NCI-H128 (cell line): ENCODE results near the gene SERPINA5.
"Not testable (repeated sequence)": the region's sequence is repeated elsewhere in the genome, so short reads cannot be mapped to it uniquely, and the experiment has no call there.

Experiments used
- DNase-seq: peaks from one replicate; lab custom pipeline; 2025; ENCODE audit not compliant: unreplicated experiment; lab: John Stamatoyannopoulos, UW

The SERPINA5 gene

GRCh38 chr14:94573475-94574277, 7.5 kb upstream of the SERPINA5 start:
- DNase-seq = no peak

DNA sequence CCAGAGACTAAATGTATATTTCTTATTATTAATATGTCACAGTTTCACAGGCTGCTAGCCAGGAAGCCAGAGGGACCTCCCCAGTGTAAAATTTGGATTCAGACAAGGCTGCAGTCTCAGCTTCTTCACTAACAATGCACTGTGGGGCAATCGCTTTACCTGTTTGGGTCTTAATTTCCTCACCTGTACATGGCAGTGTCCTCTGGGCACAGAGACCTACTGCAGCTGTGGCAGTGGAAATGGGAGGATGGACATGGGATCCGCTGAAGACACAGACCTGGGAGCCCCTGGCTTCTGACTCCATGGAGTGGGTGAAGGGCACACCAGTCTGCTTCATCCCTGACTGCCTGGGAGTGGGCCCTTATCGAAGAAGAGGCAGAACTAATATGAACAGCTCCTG, 6.9 kb upstream of the SERPINA5 start:
- no peak for DNase-seq

- DNase-seq = no peak
Measured at GRCh38 chr14:94575730-94576585, 5.3 kb upstream of the SERPINA5 start.

DNA sequence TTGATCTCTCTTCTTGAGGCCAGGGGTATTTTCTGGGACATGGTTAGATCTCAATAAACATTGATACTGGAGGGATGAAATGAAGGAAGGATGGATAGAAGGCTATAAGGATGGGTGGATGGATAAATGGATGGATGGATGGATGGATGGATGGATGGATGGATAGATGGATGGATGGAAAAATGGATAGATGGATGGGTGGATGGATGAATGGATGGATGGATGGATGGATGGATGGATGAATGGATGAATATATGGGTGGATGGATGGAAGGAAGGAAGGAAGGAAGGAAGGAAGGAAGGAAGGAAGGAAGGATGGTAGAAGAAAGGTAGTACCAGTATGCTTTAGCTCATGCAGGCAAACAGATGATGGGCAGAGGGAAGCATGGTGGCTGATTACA, 3.8 kb upstream of the SERPINA5 start:
- DNase-seq = not testable (repeated sequence)

GRCh38 chr14:94578712-94579111, 2.5 kb upstream of the SERPINA5 start:
- DNase-seq = no peak

DNA sequence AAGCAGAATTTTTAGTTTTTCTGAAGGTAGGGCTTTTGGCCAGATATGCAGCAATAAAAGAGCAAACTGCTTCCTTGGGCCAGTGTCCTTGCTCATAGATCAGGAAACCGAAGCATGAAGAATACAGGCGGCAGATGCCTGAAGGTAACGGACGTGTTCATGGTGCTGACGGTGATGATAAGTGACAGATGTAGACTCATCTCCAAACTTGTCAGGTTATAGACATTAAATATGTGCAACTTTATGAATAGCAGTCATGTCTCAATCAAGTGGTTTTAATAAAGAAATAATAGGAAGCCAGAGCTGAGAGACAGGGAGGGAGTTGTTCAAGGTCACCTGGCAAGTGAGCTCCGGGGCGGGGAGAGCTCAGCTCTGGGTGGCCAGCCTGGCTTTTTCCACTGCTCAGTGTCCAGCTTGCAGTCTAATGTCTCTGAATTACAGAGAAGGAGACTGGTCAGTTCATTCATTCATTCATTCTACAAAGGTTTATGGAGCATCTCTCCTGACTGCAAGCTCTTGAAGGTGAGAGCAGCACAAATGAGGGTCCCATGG, 1.0 kb downstream of the SERPINA5 start:
- DNase-seq = no peak

DNA sequence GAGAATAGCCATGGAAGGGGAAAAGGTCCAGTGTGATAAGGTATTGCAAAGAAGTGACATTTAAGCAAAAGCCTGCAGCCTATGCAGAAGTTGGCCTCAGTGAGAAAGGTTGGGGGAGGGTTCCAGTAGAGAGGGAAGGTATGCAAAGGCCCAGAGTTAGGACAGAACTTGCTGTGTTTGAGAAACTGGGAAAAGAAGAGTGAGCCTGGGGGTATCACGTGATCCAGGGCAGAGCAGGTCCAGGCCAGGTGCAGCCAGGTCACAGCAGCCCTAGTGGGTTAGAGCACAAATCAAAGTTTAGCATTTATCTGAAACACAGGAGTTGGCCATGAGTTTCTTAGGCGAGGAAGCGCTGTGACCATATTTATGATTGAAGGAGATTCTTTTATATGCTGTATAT, 1.6 kb downstream of the SERPINA5 start:
- no peak for DNase-seq

DNA sequence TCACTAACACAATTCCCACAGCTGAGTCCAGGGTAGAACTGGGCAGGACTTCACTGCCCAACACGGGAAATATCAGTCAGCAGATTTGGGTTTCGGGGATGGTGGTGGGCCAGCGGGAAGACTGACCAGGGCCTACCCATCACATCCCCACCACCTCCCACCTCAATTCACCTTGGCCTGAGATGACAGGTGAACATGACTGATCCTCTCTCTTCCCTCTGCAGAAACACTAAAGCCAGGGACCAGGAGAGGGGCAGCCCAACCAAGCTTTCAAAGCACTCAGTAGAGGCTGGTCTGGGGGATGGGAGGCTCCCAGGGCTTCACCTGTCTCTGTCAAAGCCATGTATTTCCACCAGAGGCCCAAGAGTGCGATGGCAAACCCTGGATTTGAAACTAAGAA, 2.3 kb downstream of the SERPINA5 start:
- DNase-seq = no peak

GRCh38 chr14:94584591-94585280, 3.5 kb downstream of the SERPINA5 start:
- no peak for DNase-seq

DNA sequence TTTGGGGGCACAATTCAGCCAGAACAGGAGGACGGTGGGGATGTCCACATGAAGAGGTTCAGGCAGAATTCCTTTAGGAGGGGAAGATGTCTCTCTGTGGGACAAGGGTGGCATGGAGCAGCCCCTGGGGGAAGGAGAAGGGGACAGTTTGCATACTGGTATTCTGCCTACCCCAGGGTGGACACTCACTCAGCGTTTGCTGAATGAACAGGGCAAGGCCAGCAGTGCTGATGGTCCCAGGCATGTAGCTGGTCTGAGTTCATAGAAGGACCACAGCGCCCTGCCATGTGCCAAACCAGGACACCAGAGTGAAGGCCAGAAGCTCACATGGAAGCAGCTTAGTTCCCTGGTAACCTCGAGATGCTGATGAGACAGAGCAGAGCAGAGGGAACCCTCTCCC, 5.4 kb downstream of the SERPINA5 start:
- no peak for DNase-seq

DNA sequence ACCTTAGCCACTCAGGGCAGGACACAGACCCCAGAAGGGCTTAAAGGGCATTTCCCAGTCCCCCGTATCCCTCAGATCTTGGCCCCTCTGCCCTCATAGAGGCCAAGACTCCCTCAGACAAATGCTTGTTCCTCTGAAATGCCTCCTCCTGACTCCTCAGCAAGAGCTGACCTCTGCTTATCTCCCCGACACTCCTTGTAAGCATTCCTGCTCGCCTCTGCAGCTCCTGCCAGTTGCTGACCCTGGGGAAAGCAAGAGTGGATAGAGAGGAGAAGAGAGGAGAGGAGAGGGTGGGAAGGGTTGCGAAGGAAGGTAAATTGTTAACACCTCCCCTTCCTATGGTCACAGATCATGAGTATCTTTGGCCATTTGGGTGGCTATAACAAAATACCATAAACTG, 7.1 kb downstream of the SERPINA5 start:
- no peak for DNase-seq

GRCh38 chr14:94591073-94591472, 9.8 kb downstream of the SERPINA5 start:
- DNase-seq = no peak

DNA sequence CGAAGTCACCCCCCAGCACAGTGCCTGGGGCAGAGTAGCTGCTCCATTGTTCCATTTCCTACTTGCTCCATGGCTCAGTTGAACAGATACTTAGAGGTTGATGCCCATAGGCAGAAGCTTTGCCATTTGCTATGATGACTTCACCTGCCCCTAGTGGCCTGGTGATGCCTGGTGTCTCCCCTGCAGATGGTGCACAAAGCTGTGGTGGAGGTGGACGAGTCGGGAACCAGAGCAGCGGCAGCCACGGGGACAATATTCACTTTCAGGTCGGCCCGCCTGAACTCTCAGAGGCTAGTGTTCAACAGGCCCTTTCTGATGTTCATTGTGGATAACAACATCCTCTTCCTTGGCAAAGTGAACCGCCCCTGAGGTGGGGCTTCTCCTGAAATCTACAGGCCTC, 10.6 kb downstream of the SERPINA5 start:
- DNase-seq = no peak

GRCh38 chr14:94592457-94592856, 11.2 kb downstream of the SERPINA5 start:
- DNase-seq = no peak

DNA sequence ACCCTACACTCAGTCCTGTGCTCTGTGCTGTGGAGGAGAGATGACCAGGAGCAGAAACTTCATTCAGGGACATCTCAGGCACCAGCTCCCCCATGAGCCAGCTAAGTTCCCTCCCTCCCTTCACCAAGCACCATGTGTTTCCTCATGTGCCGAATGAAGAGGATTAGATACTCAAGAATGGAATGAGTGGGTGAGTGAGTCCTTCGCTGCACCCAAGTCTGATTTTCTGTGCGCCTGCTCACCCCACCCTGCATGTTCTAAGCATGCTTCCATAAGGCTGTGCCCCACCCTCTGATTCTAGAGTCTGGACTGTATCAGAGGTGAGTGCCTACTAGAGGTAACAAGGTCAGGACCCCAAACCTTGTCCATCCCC, 12.1 kb downstream of the SERPINA5 start:
- DNase-seq = no peak

DNA sequence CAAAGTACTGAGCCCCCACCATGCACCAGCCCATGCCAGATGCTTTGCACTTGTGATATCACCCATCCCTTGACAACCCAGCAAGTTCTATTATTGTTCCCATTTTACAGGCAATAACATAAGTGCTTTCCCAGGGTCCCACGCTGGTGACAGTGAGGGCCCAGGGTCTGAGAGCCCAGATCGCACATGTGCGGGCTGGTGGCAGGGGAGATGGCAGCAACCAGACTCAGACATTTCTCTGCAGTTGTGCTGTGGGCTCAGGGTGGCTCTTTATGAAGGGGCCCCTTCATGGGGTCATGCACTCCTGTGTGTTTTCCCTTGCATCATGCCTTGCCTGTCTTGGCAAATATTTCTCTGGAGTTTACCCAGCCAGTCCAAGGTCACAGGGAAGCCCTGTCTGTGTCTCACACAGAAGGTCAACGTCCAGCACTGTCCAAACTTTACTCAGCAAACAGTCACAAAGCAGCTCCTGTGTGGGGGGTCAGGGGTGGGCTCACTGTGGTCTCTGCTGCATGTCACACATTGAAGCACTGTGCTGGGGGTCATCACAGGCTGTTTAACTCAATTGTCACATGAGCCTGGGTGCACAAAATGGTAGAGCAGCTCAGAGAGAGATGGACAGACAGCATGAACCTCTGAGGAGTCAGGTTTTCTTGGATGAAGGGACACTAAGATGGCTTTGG, 12.7 kb downstream of the SERPINA5 start:
- no peak for DNase-seq

GRCh38 chr14:94594441-94594840, 13.2 kb downstream of the SERPINA5 start:
- DNase-seq = no peak

GRCh38 chr14:94595912-94596311, 14.7 kb downstream of the SERPINA5 start:
- no peak for DNase-seq

- no peak for DNase-seq
Measured at GRCh38 chr14:94596361-94596760, 15.1 kb downstream of the SERPINA5 start.

- DNase-seq = no peak
Measured at GRCh38 chr14:94597788-94598187, 16.6 kb downstream of the SERPINA5 start.

GRCh38 chr14:94598506-94598815, 17.2 kb downstream of the SERPINA5 start:
- DNase-seq = no peak
